HTERT RPE-1 (cell line): ENCODE data around the gene SIGLEC10.
"Not testable (repeated sequence)": the region's sequence is repeated elsewhere in the genome, so short reads cannot be mapped to it uniquely, and the experiment has no call there.

ENCODE experiments used
- in situ Hi-C: fragments of 300-500 bp; cut with MboI; formaldehyde crosslinking; loops from 4 replicates; pipeline ENCODE4 v1.14.3; 2020; ENCODE audit warnings: low sequenced_read_pairs

The SIGLEC10 gene

DNA sequence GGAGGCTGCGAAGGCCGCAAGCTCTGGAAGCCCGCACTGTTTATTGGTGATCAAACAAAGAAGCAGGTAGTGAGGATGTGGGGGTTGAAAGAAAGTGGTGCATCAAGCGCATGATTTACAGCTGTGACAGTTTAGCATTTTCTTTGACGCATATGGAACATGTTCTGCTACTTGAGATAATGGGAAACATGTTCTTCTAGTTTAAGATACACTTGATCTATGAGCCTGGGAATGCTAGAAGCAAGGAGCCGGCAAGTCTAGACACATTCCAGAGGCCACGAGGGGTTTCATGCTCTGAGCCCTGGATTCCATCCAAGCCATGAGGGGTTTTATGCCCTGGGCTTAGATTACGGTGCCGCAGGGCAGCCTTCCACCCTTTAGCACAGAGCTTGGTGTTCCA, 20.0 kb downstream of the SIGLEC10 start:
- in situ Hi-C loops, result not testable (repeated sequence)

DNA sequence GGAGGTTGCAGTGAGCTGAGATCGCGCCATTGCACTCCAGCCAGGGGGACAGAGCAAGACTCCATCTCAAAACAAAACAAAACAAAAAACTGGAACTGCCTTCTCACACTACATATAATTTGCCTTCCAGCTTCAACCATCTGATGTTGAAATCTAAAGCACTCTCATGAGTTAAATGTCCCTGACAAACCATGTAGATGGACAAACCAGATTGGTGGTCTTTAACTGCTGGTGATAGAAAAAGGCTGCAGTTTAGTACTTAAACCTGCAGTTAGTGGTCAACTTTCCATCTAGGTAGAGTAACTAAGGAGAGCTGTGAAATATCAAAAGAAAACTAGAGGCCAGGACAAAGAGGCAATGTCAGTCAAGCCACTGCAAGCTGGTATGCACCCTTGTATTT, 21.3 kb downstream of the SIGLEC10 start:
- in situ Hi-C loops, result no loop called here

DNA sequence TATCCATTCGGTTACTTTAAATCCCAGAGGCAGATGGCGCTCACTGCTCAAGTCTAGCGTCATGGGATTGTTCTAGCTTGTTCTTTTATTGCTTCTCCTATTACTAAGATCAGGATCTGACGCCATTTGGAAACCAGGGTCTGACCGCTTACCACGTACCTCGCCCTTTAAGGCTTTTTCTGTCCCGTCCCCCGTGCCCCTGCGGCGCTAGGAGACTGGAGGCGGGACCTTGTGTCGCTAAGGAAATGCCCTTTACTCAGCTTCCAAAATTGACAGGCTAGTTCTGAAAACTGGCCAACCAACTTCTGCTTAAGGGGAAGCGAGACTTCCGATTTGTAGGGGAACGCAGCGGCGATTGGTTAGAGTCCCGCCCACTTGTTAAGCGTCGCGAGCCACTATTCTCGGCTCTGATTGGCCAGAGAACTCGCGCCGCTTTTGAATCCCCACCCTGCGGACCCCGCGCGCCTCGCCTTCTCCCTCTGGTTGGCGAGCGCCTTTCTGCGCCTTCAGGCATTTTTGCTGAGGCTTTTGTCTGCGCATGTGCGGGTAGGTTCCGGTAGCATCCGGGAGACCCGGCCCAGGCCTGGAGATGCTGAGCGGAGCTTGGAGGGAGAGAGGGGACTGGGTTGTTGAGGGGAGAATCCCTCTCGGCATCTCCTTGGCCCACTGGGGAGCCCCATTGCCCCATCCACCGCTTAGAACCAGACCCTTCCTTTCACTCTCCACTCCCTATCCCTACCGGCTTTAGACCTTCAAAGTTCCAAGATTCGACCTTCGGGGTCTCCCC, 23.2 kb downstream of the SIGLEC10 start:
- in situ Hi-C loops, result no loop called here

DNA sequence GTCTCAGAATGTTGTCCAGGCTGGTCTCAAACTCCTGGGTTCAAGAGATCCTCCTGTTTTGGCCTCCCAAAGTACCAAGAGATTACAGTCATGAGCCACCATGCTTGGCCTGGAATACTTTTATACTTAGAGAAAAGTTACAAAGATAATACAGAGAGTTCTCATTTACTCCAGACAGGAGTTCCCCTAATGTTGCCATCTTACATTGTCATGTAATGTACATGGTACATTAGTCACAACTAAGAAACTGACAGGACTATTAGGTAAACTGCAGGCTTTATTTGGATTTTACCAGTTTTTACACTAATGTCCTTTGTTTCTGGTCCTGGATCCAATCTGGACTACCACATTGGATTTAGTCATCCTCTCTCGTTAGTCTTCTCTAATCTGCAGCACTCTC, 24.7 kb downstream of the SIGLEC10 start:
- in situ Hi-C loops, result no loop called here

DNA sequence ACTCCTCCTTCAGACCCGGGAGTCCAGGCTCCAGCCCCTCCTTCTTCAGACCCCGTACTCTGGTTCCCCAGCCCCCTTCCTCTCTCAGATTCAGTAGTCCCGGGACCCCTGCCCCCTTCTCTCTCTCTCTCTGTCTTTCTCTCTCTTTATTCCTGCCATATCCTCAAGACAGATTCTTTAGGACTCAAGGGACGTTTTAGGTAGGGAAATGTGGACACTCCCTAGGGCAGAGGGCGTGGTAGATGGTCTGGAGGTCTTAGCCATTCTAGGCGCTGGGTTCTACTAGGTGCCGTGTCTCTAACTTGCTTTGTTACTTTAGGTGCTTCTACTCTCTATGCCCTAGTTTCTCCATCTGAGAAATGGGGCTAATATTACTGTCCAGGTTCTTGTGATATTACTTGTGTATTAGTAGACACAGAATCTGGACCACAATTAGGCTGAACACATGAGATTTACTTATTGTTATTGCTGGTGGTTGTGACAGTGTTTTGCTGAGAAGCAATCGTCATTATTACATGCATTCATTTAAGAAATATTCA, 26.3 kb downstream of the SIGLEC10 start:
- in situ Hi-C loops, result no loop called here

DNA sequence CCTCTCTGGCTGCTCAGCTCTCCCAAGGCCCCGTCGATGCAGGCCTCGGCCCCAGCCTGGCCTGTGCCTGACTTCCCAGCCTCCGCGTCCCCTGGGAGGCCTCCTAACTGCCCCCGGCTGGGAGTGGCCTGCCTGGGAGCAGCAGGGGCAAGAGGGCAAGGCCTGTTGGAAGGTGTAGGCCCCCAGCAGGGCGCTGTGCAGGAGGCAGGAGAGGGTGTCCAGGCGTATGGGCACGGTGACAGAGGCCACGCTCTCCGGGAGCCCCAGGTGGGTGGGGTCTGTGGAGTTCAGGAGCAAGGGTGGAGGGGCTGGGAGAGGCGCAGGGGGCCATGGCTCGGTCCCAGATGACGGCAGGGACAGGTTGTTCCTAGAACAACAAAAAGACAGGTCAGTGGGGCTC, 28.3 kb downstream of the SIGLEC10 start:
- in situ Hi-C loops, result no loop called here

DNA sequence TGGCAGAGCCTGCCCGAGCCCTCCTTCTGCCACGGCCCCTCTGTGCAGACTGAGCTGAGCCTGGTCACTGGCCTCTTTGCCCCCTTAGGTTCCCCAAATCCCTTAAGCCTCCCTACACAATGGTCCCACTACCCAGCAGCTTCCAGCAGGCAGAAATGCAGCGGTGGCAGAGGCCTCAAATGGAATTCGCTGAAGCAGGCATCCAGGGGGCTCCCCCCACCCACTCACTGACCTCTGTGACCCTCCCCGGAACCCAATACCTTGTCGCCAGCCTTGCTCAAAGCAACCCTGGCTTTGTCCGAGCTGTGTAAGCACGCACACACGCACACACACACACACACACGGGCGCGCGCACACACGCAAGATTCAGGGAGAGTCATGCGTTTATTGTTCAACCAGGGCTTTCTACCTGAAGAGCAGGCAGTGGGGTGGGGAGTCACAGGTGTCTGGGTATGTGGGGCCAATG, 29.5 kb downstream of the SIGLEC10 start, which contains the start of gene LIM2:
LIM2 (minus strand) TSS at position 51 of the 466 bp plus-strand sequence. CDS start 531 bp downstream, outside the sequence.
- in situ Hi-C loops, result no loop called here

DNA sequence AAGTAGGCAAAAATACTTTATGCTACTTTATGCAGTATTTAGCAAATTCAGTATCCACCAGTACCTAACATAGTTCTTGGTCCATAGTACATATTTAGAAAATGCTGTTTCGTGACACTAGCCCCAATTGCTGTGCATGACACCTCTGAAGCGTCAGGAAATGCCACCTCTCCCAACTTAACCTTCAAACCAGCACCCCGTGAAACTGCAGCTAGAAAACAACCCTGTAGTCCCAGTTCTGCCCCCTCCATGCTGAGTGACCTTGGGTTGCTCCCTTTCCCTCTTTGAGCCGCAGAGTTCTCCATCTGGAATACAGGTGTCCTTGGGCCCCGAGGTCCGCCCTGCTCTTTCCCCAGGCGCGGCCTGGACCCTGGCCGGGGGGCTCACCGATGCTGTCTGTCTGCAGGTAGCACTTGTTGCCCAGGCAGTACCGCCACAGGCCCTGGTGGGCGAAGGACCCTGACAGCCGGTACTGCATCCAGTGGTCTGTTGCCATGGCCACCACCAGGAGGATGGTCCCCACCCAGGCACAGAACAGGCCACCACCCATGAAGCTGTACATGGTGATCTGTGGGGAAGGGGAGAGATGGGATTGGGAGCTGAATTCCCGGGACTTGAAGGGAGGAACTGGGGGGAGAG, 30.4 kb downstream of the SIGLEC10 start:
- in situ Hi-C loops, result no loop called here

DNA sequence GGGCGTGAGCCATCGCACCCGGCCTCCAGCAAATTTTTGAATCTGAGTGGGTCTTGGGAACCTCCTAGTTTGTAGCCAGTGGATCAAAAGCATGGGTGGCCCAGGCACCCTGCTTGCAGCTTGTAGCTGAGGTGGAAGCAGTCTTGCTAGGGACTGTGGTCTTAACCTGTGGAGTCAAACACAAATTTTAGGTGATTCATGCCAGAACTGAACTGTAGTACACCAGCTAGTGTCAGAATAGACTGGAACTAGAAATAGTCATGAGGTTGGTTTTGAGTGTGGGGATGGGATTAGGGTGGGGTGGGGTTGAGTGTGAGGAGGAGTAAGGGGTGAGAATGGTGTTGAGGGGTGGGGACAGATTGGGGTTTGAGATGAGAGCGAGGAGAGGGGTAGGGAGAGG, 35.4 kb downstream of the SIGLEC10 start:
- in situ Hi-C loops, result no loop called here

DNA sequence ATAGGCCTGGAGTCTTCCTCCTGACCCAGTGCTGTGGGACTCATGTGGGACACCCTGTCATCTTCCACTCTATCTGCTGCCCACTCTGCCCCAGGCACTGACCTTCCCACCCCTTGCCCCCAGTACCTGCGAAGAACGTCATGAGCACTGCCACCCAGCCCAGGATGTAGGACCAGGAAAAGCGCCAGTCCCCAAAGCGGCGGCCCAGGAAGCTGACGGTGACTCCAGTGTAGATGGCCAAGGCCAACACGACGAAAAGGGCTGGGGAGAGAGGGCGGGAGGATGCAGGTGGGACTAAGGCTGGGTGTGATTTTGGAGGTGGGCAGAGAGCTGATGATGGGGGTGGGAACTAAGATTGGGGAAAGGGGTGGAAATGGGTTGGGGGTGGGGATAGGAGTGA, 37.1 kb downstream of the SIGLEC10 start:
- in situ Hi-C loops, result no loop called here

DNA sequence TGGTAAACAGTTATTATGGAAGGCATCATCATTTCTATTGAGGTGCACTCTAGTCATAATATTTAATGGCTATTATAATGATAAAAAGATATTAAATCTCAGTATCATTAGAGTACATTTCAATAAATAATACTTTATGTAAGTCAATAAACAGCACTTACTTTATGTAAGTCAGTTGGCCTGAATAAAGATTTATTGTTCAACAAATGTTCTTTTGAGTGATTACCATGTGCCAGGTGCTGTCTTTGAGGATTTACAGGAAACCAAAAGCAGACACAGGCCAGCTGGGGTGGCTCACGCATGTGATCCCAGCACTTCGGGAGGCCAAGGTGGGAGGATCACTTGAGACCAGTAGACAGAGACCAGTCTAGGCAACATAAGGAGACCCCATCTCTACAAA, 40.0 kb downstream of the SIGLEC10 start:
- in situ Hi-C loops, result no loop called here

DNA sequence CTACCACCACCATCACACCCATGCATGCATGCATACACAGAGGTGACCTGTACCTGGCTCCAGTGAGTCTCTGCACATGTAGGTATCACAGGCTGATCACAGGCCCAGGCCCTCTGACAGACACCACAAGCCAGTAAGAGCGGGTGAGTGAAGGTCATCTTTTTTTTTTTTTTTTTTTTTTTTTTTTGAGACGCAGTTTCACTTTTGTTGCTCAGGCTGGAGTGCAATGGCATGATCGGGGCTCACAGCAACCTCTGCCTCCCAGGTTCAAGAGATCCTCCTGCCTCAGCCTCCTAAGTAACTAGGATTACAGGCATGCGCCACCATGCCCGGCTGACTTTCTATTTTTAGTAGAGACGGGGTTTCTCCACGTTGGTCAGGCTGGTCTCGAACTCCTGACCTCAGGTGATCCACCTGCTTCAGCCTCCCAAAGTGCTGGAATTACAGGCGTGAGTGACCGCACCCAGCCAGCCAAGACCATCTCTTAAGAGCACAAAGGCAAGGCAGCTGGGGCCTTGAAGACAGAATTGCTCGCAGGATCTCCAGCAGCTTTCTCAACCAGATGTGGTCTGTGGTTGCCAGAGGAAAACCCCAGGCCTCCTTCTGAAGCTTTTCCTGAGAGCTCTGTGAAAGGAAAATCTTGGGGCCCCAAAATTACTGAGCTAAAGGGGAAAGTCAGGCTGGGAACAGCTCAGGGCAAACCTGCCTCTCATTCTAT, 41.8 kb downstream of the SIGLEC10 start:
- in situ Hi-C loops, result no loop called here

DNA sequence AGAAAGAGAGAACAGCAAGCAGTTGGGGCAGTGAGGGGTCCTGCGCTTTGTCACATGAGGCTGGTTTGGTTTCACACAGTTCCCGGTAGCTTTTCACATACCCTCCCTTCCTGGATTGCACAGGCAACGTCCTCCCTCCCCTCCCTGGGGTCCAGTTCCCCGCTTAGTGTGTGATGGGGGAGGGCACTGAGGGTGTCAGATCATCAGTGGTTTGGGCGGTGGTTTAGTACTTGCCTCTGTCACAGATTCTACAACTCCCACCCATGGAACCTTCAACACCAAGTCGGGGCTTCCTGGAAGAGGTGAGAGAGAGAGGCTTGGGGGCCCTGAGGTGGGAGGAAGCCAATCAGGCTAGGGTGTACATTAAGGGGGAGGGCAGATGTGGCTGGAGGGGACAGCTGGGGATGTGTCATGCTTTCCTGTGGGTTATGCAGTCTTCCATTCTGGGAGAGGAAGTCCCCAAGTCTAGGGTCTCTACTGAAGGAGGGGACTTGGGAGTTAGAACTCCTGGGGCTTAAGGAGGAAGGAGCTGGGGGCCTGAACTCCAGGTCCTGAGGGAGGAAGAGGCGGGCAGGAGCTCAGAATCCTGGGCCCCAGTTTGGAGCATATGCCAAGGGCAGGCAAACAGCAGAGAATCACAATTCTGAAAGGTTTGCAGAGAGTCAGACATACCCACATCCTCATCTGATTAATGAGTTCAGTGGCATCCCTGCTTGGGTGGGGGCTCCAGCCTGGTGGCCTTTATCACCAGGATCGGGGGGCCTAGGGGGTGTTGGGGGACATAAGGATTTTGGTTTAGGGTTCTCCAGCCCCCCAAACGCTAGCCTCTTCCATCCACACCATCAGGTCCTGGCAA, 44.6 kb downstream of the SIGLEC10 start, which contains the start of gene NKG7:
NKG7 (minus strand) TSS at position 6 of the 856 bp plus-strand sequence. CDS start 119 bp downstream, outside the sequence.
- in situ Hi-C loops, result no loop called here

DNA sequence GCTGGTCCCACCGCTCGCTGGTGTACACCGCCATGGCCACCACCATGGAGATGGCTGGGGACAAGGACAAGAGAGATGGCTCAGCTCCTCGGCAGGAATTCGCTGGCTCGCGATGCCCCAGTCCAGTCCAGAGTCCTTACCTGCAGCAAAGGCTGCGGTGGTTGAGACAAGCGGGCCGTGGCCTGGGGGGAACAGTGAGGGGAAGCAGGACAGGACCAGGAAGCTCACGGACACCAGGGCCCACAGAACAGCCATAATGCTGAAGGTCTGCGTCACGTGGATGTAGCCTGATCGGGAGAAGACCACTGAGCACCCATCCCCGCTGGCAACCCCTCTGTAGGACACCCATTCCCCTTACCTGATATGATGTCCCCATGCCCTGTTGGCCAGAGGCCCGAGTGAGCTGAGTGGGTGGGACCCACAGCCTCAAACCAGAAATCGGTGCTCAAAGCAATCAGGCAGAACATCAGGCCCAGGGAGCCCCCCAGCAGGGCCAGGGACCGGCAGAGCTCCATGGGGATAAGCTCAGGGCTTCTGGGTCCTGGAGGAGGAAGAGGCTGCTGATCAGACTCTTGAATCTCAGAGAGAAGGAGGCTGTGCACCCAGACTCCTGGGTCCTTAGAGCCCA, 45.3 kb downstream of the SIGLEC10 start:
- in situ Hi-C loops, result no loop called here

DNA sequence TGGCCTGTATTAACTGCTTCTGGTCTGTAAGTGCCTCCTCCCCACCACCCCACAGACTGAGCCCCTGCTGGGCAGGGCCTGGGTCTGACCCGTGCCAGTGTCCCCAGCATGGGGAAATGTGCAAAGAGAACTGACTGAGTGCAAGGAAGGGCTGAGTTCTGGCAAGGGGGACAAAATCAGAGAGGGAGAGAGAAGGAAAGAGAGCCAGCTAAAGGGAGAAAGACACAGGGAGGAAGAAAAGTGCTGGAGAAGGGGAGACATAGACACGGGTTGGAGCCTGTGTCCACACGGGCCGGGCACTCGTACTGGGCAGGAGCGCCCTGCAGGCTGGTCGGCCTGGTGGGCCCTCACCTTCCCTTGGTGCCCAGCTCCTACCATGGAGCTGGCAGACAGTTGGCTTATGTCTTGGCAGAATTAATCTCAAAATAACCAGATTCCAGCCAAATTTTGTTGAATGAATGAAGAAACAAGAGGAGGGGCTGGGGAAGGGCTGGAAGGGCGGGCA, 46.2 kb downstream of the SIGLEC10 start:
- in situ Hi-C loops, result no loop called here

DNA sequence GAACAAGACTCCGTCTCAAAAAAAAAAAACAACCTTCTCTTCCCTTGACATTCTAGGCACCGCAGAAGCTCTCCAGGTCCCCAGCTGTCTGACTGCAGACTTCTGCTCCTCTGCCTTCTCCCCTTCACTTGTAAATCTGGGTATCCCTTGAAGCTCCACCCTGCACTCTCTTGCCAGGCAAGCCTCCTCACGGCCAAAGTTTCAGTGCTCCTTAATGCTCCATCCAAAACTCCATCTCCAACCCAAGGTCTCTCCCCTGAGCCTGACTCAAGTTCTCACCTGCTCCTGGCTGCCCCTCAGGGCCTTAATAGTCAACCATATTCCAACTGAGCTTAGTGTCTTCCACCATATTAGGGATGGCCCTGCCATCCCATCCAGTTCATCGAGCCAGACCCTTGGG, 47.2 kb downstream of the SIGLEC10 start:
- in situ Hi-C loops, result no loop called here

DNA sequence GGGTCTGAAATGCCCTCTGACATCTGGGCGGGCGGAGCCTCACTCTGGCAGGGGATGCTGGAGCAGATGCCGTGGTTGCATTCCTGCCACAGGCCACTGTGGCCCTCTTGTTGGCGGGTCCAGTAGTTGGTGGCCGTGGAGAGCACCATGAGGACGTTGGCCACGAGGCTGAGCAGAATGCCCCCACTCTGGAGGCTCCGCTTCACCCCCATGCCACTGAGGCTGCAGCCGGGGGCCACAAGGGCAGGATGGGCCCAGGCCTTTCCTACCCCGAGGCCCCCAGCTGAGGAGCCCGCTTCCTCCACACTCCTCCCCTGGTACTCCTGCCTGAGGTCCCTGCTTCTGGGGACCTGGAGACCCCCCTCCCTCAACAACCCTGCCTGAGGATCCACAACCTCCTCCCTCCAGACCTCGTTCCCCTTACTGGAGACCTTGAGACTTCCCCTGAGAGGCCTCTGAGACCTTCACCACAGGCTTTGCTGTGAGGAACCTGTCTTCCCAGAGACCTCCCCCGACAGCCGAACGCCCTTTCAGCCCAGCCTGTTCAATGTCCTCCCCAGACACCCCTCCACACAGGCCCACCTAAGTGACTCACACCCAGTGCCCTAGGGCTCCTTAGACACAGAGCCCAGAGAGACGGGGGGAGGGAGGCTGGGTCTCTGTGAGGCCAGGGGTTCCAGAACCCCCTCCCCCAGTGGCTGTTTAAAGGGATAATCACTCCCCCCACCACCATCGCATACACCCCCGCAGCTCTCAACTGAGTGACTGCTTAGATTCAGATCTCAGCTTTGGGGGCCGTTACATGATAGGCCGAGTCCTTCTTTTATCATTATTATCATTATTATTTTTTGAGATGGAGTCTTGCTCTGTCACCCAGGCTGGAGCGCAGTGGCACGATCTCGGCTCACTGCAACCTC, 48.8 kb downstream of the SIGLEC10 start, which contains the start of gene CLDND2:
CLDND2 (minus strand) TSS at position 638 of the 917 bp plus-strand sequence; CDS start at position 212, 426 bp downstream.
- in situ Hi-C loops, result no loop called here

DNA sequence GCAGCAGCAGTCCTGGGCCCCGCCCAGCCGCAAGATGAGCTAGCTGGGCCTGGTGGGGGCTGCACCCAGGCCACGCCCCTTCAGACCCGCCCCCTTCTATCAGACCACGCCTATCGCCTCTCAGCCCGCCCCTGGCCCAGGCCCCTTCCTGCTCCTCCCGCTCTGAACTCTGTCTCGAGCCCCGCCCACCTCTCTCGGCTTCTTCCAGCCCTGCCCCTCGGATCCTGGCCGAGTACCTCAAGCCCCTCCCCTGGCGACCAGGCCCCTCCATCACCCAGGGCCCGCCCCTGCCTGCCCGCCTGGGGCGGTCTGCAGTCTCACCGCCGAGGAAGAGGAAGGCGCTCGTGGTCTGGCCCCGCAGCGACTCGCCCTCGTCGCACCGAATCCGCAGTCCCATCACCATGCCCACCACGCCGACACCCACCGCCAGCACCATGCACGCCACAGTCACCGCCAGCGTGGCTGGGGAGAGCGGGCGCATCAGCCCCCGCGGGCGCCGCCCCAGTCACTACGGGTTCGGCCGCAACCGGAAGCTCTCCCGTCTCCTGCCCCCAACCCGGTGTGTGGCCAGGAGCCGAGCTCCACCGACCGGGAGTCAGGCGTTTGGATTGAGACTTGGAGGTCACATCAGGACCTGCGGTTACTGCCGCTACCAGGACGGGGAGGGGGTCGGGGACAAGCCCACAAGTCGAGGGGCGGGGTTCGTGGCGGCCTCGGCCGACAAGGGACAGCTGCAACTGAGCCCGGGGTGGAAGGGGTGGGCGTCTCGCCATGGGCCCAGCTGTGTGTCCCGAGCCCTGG, 49.7 kb downstream of the SIGLEC10 start:
- in situ Hi-C loops, result no loop called here
